ENCODE data around the gene GRID1. TPM values are rescaled to one million over a fixed set of nuclear protein-coding genes. Genes with fewer than 3 reads are reported as not detected.

The GRID1 gene
- total RNA-seq, 4 donors from 2014 or later: 0.88 to 7.3 (median 4.1) TPM

DNA sequence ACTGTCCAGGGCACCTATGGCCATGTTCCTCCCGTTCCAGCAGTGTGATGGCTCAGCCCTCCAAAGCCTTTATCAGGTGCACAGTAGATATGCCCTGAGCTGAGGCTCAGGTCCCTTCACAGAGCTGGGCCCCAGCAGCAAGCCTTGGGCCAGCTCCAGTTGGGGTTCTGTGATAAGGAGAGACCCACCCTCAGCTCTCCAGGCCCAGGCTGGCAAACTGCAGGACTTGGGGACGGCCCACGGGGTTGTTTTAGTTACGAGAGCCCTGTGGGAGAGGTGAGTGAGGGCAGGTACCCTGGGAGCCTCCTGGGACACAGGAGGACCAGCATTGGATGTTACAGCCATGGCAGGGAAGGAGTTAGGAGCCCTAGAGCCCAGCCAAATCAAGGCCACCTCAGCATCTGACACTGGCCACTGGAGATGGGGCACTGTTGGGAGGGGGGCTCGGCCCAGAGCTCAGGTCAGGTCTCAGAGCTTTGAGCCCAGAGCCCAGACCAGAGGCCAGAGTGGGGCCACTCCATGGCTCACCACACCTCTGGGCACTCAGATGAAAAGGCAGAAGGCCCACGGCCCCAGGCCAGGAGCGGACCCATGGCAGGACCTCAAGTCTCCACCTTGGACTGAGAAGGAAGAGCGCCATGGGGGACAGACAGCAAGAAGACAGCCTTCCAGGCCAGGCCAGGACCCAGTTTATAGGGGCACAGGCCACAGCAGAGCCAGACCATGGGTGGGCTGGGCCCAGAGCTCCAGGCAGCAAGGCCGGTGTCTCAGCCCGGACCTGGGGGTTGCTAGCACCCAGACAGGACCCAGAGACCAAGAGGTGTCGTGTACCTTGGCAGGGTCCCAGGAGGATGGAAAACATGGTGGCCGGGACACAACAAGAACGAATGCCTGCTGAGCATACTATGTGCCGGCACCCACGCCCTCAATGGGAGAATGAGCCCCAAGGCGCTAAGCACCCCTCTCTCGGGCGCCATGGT, 12.8 kb downstream of the GRID1 start:
- Histone ChIP-seq H3K4me3 (no peak overlapping the region), H3K36me3 (no peaks in the 10 kb centered on the region), H3K4me1 (no peaks in the 10 kb centered on the region), H3K27ac (no peak overlapping the region), H3K9me3 (no peaks in the 10 kb centered on the region), H3K27me3 (no peaks in the 10 kb centered on the region)
- no peak for TF ChIP-seq POLR2A (IDR thresholded peaks at IDR 0.05)
- TF ChIP-seq, protein P1, sequence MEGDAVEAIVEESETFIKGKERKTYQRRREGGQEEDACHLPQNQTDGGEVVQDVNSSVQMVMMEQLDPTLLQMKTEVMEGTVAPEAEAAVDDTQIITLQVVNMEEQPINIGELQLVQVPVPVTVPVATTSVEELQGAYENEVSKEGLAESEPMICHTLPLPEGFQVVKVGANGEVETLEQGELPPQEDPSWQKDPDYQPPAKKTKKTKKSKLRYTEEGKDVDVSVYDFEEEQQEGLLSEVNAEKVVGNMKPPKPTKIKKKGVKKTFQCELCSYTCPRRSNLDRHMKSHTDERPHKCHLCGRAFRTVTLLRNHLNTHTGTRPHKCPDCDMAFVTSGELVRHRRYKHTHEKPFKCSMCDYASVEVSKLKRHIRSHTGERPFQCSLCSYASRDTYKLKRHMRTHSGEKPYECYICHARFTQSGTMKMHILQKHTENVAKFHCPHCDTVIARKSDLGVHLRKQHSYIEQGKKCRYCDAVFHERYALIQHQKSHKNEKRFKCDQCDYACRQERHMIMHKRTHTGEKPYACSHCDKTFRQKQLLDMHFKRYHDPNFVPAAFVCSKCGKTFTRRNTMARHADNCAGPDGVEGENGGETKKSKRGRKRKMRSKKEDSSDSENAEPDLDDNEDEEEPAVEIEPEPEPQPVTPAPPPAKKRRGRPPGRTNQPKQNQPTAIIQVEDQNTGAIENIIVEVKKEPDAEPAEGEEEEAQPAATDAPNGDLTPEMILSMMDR (IDR thresholded peaks at IDR 0.05): no peak
- intact Hi-C loops (cut with DNase I; ENCODE audit: low total_unique reads): no loop called here
- no peak for DNase-seq

- Histone ChIP-seq H3K9me3 (no peaks in the 10 kb centered on the region), H3K4me3 (no peak overlapping the region), H3K4me1 (no peaks in the 10 kb centered on the region), H3K36me3 (no peaks in the 10 kb centered on the region), H3K27me3 (no peaks in the 10 kb centered on the region), H3K27ac (no peak overlapping the region)
- DNase-seq: no peak
- TF ChIP-seq, protein P1 (IDR thresholded peaks at IDR 0.05): no peak
- TF ChIP-seq POLR2A (IDR thresholded peaks at IDR 0.05): no peak
- intact Hi-C loops (cut with DNase I; ENCODE audit: low total_unique reads): no loop called here
These were observed 15.7 kb downstream of the GRID1 start for GRCh38 chr10:86350897-86351296.

GRCh38 chr10:86349940-86350630, 16.5 kb downstream of the GRID1 start:
- no peak for DNase-seq

DNA sequence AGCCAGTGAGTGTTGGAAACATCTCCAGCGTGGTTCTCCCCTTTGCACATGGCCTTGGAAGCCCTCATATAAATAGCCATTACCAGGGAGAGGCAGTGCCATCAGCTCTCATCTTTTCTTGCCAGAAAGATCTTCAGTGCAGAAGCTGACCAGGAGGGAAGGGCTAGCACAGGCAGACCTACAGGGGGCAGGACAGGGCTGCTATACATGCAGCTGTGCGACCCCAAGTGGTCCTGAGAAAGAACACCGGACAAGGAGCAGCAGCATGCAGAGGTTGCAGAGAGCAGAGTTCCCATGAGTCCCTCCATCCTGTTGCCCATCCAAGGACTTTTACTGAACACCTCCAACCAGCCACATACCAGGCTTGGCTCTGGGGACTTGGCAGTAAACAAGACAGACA, 17.1 kb downstream of the GRID1 start:
- no peak for DNase-seq
- intact Hi-C loops (cut with DNase I; ENCODE audit: low total_unique reads): no loop called here

More at GRCh38 chr10:86349940-86350630, 16.5 kb downstream of the GRID1 start:
- TF ChIP-seq, protein P1 (IDR thresholded peaks at IDR 0.05): no peak
- no peak overlapping the region for H3K4me3 ChIP-seq
- H3K4me1 ChIP-seq: no peaks in the 10 kb centered on the region
- H3K27ac ChIP-seq: no peak overlapping the region
- intact Hi-C loops (cut with DNase I; ENCODE audit: low total_unique reads): no loop called here
- H3K36me3 ChIP-seq: no peaks in the 10 kb centered on the region
- no peaks in the 10 kb centered on the region for H3K27me3 ChIP-seq
- no peaks in the 10 kb centered on the region for H3K9me3 ChIP-seq

More for the DNA sequence above, 17.1 kb downstream of the GRID1 start:
- no peak overlapping the region for H3K27ac ChIP-seq
- no peaks in the 10 kb centered on the region for H3K36me3 ChIP-seq
- no peak overlapping the region for H3K4me3 ChIP-seq
- H3K9me3 ChIP-seq: no peaks in the 10 kb centered on the region
- H3K27me3 ChIP-seq: no peaks in the 10 kb centered on the region
- no peaks in the 10 kb centered on the region for H3K4me1 ChIP-seq
- TF ChIP-seq, protein P1 (IDR thresholded peaks at IDR 0.05): no peak
- TF ChIP-seq POLR2A (IDR thresholded peaks at IDR 0.05): no peak
